PFSK-1 (cell line): ENCODE results near the gene RALA.

Experiments
- FOXP2 ChIP-seq: optimal IDR thresholded peaks from 2 replicates; pipeline ENCODE3; 2011; ENCODE audit warnings: borderline replicate concordance, control low read depth, inconsistent platforms; ENCODE audit not compliant: insufficient read depth; ENCODE audit errors: extremely low read length, extremely low read depth
- POLR2AphosphoS5 ChIP-seq: IDR thresholded peaks from 2 replicates; pipeline ENCODE4 v1.6.1; 2012; ENCODE audit warnings: low read depth, mild to moderate bottlenecking, control low read depth, low read length, moderate library complexity
- SIN3A ChIP-seq: IDR thresholded peaks from 2 replicates; pipeline ENCODE4 v1.6.1; 2012; ENCODE audit warnings: mild to moderate bottlenecking, low read length, moderate library complexity, borderline replicate concordance; ENCODE audit not compliant: insufficient read depth
- TAF1 ChIP-seq: IDR thresholded peaks from 2 replicates; pipeline ENCODE4 v1.6.1; 2012; ENCODE audit warnings: low read length, control low read depth, borderline replicate concordance; ENCODE audit not compliant: insufficient read depth
- TF ChIP-seq, protein P1 (sequence below), 2 experiments: IDR thresholded peaks; 2 replicates each; pipeline versions ENCODE4 v1.6.1 to v1.8.0; 2011 to 2012; ENCODE audit warnings: low read depth in 2 of 2, low read length in 2 of 2, control low read depth in 1 of 2, inconsistent platforms in 1 of 2, mild to moderate bottlenecking in 1 of 2, moderate library complexity in 1 of 2; ENCODE audit not compliant: insufficient read depth in 1 of 2

Gene RALA

DNA sequence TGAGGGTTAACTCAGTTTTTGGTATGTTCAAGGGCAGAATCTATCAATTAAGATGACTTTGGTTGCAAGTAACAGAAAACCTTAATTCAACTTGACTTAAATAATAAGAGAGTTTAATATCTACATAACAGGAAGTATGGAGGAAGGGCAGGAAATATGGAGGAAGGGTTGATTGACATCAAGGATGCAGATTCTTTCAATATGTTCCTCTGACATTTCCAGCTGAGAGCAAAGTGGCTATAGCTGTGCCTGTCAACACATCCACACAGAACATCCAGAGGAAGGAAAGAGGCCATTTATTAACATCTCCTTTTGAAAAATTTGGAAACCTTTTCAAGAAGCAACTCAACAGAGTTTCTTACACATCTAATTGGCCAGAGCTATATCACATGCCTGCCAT lies 19.4 kb upstream of the RALA start:
- TF ChIP-seq, protein P1, sequence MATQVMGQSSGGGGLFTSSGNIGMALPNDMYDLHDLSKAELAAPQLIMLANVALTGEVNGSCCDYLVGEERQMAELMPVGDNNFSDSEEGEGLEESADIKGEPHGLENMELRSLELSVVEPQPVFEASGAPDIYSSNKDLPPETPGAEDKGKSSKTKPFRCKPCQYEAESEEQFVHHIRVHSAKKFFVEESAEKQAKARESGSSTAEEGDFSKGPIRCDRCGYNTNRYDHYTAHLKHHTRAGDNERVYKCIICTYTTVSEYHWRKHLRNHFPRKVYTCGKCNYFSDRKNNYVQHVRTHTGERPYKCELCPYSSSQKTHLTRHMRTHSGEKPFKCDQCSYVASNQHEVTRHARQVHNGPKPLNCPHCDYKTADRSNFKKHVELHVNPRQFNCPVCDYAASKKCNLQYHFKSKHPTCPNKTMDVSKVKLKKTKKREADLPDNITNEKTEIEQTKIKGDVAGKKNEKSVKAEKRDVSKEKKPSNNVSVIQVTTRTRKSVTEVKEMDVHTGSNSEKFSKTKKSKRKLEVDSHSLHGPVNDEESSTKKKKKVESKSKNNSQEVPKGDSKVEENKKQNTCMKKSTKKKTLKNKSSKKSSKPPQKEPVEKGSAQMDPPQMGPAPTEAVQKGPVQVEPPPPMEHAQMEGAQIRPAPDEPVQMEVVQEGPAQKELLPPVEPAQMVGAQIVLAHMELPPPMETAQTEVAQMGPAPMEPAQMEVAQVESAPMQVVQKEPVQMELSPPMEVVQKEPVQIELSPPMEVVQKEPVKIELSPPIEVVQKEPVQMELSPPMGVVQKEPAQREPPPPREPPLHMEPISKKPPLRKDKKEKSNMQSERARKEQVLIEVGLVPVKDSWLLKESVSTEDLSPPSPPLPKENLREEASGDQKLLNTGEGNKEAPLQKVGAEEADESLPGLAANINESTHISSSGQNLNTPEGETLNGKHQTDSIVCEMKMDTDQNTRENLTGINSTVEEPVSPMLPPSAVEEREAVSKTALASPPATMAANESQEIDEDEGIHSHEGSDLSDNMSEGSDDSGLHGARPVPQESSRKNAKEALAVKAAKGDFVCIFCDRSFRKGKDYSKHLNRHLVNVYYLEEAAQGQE (IDR thresholded peaks at IDR 0.05; ENCODE audit: insufficient read depth in 1 of 2, low read depth in 2 of 2, low read length in 2 of 2): no peak
- TF ChIP-seq POLR2AphosphoS5 (no peak), FOXP2 (no peak), SIN3A (no peak), TAF1 (no peak)

DNA sequence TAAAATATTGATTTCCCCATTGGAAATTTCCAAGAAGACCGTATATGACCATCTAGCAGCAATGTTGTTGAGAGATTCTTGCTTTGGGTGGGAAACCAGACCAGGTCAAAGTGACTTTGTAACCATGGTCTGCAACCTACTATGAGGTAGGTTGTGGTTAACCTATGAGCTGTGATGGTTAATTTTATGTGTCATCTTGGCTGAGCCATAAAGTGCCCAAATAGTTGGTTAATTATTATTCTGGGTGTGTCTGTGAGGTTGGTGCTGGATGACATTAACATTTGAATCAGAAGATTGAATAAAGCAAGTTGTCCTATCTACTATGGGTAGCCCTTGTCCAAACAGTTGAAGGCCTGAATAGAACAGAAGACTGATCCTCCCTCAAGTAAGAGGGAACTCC lies 18.3 kb upstream of the RALA start:
- no peak for TF ChIP-seq POLR2AphosphoS5
- no peak for TF ChIP-seq TAF1
- TF ChIP-seq, protein P1 (IDR thresholded peaks at IDR 0.05; ENCODE audit: insufficient read depth in 1 of 2, low read depth in 2 of 2, low read length in 2 of 2): no peak
- no peak for TF ChIP-seq SIN3A
- TF ChIP-seq FOXP2: no peak

DNA sequence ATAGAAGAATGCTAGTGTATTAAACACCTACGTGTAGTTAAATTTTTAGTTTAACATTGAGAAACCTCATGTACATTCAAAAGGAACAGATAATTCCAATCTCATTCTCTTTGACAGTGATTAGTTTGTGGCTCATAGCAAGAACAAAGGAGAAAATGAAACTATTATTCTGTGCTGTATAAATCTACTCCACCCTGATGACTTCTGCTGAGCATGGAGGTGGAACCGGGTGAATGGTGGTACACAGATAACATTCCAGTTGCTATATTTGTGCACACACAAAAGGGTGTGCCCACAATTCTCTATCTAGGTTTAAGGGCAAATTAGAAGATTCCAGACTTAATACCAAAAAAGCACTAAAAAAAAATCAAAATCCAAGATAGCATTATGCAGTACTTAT lies 17.0 kb upstream of the RALA start:
- TF ChIP-seq, protein P1 (IDR thresholded peaks at IDR 0.05; ENCODE audit: insufficient read depth in 1 of 2, low read depth in 2 of 2, low read length in 2 of 2): no peak
- no peak for TF ChIP-seq TAF1
- no peak for TF ChIP-seq FOXP2
- TF ChIP-seq SIN3A: no peak
- TF ChIP-seq POLR2AphosphoS5: no peak

DNA sequence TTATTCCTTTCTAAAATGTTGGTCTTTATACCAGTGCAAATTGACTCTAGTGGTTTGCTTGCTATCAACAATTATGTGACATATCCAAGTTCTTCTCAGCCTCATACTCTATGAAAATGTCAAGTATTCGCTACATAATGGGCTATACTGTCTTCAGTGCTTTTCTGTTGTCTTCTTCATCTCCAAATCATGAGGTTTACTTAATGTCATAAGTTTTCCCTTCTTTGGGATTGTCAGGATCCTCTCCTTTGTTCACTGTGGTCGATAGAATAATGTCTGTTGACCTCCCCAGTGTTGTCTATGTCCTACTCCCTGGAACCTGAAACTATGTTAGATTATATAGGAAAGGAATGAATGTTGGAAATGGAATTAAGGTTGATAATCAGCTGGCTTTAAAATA lies 16.4 kb upstream of the RALA start:
- TF ChIP-seq SIN3A: no peak
- TF ChIP-seq, protein P1 (IDR thresholded peaks at IDR 0.05; ENCODE audit: insufficient read depth in 1 of 2, low read depth in 2 of 2, low read length in 2 of 2): no peak
- TF ChIP-seq POLR2AphosphoS5: no peak
- no peak for TF ChIP-seq TAF1
- TF ChIP-seq FOXP2: no peak

DNA sequence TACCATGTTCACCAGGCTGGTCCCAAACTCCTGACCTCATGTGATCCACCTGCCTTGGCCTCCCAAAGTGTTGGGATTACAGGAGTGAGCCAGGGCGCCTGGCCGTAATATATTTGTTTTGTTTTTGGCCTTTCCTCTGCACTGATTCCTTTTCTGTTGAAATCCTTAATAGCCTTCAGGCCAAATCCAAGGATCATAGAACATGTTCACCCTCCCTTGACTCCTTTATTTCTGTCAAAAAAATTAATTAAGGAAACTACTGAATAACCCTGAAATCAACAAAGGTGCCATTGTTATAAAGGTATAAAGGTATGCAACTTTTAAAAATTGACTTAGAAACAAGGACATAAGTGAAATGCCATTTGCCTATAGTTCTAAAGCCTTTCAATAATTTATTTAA lies 15.5 kb upstream of the RALA start:
- TF ChIP-seq FOXP2 (no peak), POLR2AphosphoS5 (no peak), SIN3A (no peak), TAF1 (no peak)
- TF ChIP-seq, protein P1 (IDR thresholded peaks at IDR 0.05; ENCODE audit: insufficient read depth in 1 of 2, low read depth in 2 of 2, low read length in 2 of 2): no peak
